Measurements from ENCODE around the gene CDC42BPA. TPM values are rescaled to one million over a fixed set of nuclear protein-coding genes. Genes with fewer than 3 reads are reported as not detected.
"Not testable (repeated sequence)": the region's sequence is repeated elsewhere in the genome, so short reads cannot be mapped to it uniquely, and the experiment has no call there.

CDC42BPA gene
- total RNA-seq, 4 donors from 2014 or later: 16.8 to 26.9 (median 22.5) TPM

DNA sequence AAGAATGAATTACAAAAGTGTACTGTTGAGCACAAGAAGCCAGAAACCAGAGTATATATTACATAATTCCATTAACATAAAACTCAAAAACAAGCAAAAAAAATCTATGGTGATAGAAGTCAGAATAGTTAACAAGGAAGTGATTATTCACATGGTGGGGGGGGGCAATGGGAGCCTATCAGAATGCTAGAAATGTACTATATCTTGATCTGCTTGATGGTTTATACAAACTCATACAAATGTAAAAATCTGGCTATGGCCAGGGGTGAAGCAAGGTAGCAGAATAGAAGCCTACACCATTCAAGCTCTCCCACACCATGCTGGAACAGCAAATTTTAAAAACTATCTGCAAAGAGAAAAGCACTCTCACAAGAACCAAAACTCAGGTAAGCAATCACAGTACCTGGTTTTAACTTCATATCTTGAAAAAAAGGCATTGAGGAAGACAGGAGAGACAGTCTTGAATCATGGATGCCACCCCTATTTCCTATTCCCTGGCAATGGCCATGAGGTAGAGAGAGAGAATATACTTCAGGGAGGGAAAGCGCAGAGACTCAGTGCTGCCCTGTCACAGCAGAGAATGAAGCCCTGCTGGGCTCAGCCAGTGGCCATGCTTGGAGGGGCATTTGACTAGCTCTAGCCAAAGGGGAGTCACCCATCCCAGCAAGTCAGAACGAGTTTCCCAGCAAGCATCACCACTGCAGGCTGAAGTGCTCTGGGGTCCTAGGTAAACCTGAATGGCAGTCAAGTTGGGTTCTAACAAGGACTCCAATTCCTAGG lies 73.8 kb downstream of the CDC42BPA start:
- intact Hi-C loops (cut with DNase I; ENCODE audit: low total_unique reads): no loop called here
- WGBS, 2 donors: 90 to 96% methylated on average over 2 of the region's 2 CpGs

DNA sequence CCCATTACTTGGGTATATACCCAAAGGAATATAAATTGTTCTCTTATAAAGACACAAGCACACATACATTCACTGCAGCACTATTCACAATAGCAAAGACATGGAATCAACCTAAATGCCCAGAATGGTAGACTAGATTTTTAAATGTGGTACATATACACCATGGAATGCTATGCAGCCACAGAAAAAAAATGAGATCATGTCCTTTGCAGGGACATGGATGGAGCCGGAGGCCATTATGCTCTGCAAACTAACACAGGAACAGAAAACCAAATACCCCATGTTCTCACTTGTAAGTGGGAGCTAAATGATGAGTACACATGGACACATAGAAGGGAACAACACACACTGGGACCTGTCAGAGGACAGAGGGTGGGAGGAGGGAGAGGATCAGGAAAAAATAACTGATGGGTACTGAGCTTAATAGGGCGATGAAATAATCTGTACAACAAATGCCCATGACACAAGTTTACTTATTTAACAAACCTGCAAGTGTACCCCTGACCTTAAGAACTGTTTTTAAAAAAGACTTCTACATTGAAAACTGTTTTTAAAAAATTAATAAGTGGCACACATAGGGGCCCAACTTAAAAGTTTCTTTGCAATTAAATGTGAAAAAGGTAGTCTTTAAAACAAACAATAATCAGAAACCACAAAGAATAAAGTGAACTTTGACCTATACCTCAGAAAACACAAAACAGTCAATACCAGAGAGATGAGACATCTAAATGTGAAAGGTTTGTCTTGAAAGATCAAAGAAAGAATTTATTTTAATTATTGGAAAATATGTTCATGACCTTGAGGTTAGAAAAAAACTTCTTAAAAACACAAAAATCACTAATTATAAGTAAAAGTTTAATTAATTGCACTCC lies 75.2 kb downstream of the CDC42BPA start:
- WGBS, 2 donors: 98 to 100% methylated on average over 2 of the region's 2 CpGs
- DNase-seq (ENCODE audit: low spot score in 2 of 2): no peak
- TF ChIP-seq, protein P1, sequence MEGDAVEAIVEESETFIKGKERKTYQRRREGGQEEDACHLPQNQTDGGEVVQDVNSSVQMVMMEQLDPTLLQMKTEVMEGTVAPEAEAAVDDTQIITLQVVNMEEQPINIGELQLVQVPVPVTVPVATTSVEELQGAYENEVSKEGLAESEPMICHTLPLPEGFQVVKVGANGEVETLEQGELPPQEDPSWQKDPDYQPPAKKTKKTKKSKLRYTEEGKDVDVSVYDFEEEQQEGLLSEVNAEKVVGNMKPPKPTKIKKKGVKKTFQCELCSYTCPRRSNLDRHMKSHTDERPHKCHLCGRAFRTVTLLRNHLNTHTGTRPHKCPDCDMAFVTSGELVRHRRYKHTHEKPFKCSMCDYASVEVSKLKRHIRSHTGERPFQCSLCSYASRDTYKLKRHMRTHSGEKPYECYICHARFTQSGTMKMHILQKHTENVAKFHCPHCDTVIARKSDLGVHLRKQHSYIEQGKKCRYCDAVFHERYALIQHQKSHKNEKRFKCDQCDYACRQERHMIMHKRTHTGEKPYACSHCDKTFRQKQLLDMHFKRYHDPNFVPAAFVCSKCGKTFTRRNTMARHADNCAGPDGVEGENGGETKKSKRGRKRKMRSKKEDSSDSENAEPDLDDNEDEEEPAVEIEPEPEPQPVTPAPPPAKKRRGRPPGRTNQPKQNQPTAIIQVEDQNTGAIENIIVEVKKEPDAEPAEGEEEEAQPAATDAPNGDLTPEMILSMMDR (IDR thresholded peaks at IDR 0.05): no peak
- TF ChIP-seq POLR2A (IDR thresholded peaks at IDR 0.05): no peak
- H3K4me3 ChIP-seq (ENCODE audit: low read depth, poor library complexity, severe bottlenecking): no peak overlapping the region
- intact Hi-C loops (cut with DNase I; ENCODE audit: low total_unique reads): no loop called here

More for the DNA sequence above, 73.8 kb downstream of the CDC42BPA start:
- no peak for DNase-seq (ENCODE audit: low spot score in 2 of 2)
- TF ChIP-seq, protein P1 (IDR thresholded peaks at IDR 0.05): no peak
- no peak for TF ChIP-seq POLR2A (IDR thresholded peaks at IDR 0.05)
- no peak overlapping the region for H3K4me3 ChIP-seq (ENCODE audit: low read depth, poor library complexity, severe bottlenecking)

DNA sequence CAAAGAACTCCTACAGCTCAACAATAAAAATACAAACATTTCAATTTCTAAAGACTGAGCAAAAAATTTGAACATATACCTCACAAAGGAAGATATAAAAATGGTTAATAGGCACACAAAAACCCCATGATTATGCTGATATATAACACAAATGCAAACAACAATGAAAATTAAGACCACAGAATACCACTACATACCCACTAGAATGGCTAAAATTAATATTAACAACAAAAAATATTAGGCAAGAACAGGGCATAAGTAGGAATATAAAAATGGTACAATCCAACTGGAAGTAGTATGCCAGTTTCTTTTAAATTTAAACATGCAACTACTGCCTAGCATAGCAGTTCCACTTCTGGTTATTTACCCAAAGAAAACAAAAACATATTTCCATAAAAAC lies 77.3 kb downstream of the CDC42BPA start:
- intact Hi-C loops (cut with DNase I; ENCODE audit: low total_unique reads): no loop called here
- no peak for DNase-seq (ENCODE audit: low spot score in 2 of 2)
- TF ChIP-seq POLR2A (IDR thresholded peaks at IDR 0.05): no peak
- TF ChIP-seq, protein P1 (IDR thresholded peaks at IDR 0.05): no peak
- H3K4me3 ChIP-seq (ENCODE audit: low read depth, poor library complexity, severe bottlenecking): no peak overlapping the region

DNA sequence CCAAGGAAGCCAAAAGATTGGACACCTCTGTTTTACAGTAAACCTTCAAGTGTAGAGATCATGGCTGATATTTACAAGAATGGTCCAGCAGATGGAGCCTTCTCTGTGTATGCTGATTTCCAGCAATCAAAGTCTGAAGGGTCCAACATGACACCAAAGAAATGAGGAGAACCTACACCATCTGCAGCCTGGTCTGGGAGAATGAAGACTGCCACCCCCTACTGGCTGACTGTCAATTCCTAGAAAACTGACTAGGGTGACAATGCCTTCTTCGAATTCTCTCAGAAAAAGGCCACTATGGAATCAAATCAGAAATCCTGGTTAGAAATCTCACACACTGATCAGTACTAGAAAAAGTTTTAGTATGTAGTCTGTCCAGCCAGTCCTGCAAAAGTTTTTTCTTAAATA lies 83.3 kb downstream of the CDC42BPA start:
- TF ChIP-seq, protein P1 (IDR thresholded peaks at IDR 0.05): no peak
- 61 to 82% methylated on average over 1 of the region's 1 CpG for whole genome bisulfite sequencing, 2 donors
- DNase-seq (ENCODE audit: low spot score in 2 of 2): no peak
- intact Hi-C loops (cut with DNase I; ENCODE audit: low total_unique reads): no loop called here
- H3K4me3 ChIP-seq (ENCODE audit: low read depth, poor library complexity, severe bottlenecking): no peak overlapping the region

DNA sequence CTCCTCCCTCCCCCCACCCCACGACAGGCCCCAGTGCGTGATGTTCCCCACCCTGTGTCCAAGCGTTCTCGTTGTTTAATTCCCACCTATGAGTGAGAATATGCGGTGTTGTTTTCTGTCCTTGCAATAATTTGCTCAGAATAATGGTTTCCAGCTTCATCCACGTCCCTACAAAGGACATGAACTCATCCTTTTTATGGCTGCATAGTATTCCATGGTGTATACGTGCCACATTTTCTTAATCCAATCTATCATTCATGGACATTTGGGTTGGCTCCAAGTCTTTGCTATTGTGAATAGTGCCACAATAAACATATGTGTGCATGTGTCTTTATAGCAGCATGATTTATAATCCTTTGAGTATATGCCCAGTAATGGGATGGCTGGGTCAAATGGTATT lies 87.2 kb downstream of the CDC42BPA start:
- intact Hi-C loops (cut with DNase I; ENCODE audit: low total_unique reads); DNase-seq (ENCODE audit: low spot score in 2 of 2); H3K4me3 ChIP-seq (ENCODE audit: low read depth, poor library complexity, severe bottlenecking): not testable (repeated sequence)
- WGBS, 2 donors: 80 to 95% methylated on average over 7 of the region's 7 CpGs

DNA sequence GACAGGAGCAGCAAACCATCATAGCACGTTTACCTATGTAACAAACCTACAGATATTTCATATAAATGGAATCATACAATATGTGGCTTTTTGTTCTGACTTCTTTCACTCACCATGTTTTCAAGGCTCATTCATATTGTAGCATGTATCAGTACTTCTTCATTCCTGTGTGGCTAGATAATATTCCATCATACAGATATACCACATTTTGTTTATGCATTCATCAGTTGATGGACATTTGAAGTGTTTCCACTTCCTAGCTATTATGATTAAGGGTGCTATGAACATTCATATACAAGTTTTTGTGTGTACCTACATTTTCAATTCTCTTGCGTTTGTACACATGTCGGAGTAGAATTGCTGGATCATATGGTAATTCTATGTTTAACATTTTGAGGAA lies 90.1 kb downstream of the CDC42BPA start:
- TF ChIP-seq, protein P1 (IDR thresholded peaks at IDR 0.05): no peak
- TF ChIP-seq POLR2A (IDR thresholded peaks at IDR 0.05): no peak
- H3K4me3 ChIP-seq (ENCODE audit: low read depth, poor library complexity, severe bottlenecking): no peak overlapping the region
- intact Hi-C loops (cut with DNase I; ENCODE audit: low total_unique reads): no loop called here
- no peak for DNase-seq (ENCODE audit: low spot score in 2 of 2)
- 89 to 90% methylated on average over 3 of the region's 3 CpGs for WGBS, 2 donors

All from lower leg skin (tissue), 4 donors.